ENCODE measurements around the gene MYB.

- TF ChIP-seq PRDM15 (CRISPR knock-in tag; IDR thresholded peaks at IDR 0.05) (no peak), CTCF (IDR thresholded peaks at IDR 0.05) (no peak), CREM (CRISPR knock-in tag; IDR thresholded peaks at IDR 0.05) (no peak), TCF7 (CRISPR knock-in tag; IDR thresholded peaks at IDR 0.05; ENCODE audit: low read depth) (no peak), E2F4 (CRISPR knock-in tag; IDR thresholded peaks at IDR 0.05; ENCODE audit: borderline replicate concordance, low read depth) (no peak), CBFB (CRISPR knock-in tag; IDR thresholded peaks at IDR 0.05; ENCODE audit: low read depth) (no peak), ARID4B (CRISPR knock-in tag; IDR thresholded peaks at IDR 0.05; ENCODE audit: borderline replicate concordance) (no peak), MLX (CRISPR knock-in tag; IDR thresholded peaks at IDR 0.05) (no peak), ZNF512 (CRISPR knock-in tag; IDR thresholded peaks at IDR 0.05; ENCODE audit: borderline replicate concordance) (no peak), USF1 (CRISPR knock-in tag; IDR thresholded peaks at IDR 0.05) (no peak), NFATC4 (CRISPR knock-in tag; IDR thresholded peaks at IDR 0.05) (no peak), FOXJ3 (CRISPR knock-in tag; IDR thresholded peaks at IDR 0.05; ENCODE audit: borderline replicate concordance) (no peak), SMAD4 (CRISPR knock-in tag; IDR thresholded peaks at IDR 0.05) (no peak)
Measured at GRCh38 chr6:135230711-135231468, 49.8 kb downstream of the MYB start.

All from WTC11 (cell line).